Endometrial microvascular endothelial cells (primary cell): Measurements from ENCODE around the gene ANKRD9. TPM values are rescaled to one million over a fixed set of nuclear protein-coding genes. Genes with fewer than 3 reads are reported as not detected.

Source experiments
- in situ Hi-C: cut with HindIII; loops from 2 replicates; pipeline ENCODE4 v1.10.0; 2017; ENCODE audit warnings: low sequenced_read_pairs, low pct_unique_long_range_greater_than_20kb; ENCODE audit errors: inconsistent ontology term
- total RNA-seq: library from RNA; depleted of rRNA; stranded (reverse); fragments of >200 nt; gene quantifications from one replicate; pipeline ENCODE4 v1.2.3, GENCODE V29; 2015; ENCODE audit errors: inconsistent ontology term

The ANKRD9 gene
- total RNA-seq, 1 donor from 2014 or later, result 16.4 TPM

- in situ Hi-C loops, result loop anchor here (10.0 kb wide), 1 partner anchor 59 kb away; no protein-coding TSS in a partner anchor
Observed at GRCh38 chr14:102503641-102504327, 5.8 kb downstream of the ANKRD9 start.

- in situ Hi-C loops, result loop anchor here (10.0 kb wide), 1 partner anchor 58 kb away; no protein-coding TSS in a partner anchor
Observed at GRCh38 chr14:102502571-102502970, 7.0 kb downstream of the ANKRD9 start.

GRCh38 chr14:102501751-102502315 lies 7.7 kb downstream of the ANKRD9 start:
- in situ Hi-C loops, result loop anchor here (10.0 kb wide), 1 partner anchor 57 kb away; no protein-coding TSS in a partner anchor

GRCh38 chr14:102500713-102501112 lies 8.9 kb downstream of the ANKRD9 start:
- in situ Hi-C loops, result loop anchor here (10.0 kb wide), 1 partner anchor 56 kb away; no protein-coding TSS in a partner anchor

- in situ Hi-C loops, result loop anchor here (10.0 kb wide), 1 partner anchor 55 kb away; no protein-coding TSS in a partner anchor
Observed at GRCh38 chr14:102500158-102500662, 9.4 kb downstream of the ANKRD9 start.

- in situ Hi-C loops, result loop anchor here (10.0 kb wide), 1 partner anchor 55 kb away; no protein-coding TSS in a partner anchor
Observed at GRCh38 chr14:102499401-102500157, 10.0 kb downstream of the ANKRD9 start.

GRCh38 chr14:102498678-102499265 lies 10.8 kb downstream of the ANKRD9 start:
- in situ Hi-C loops, result no loop called here

GRCh38 chr14:102497998-102498677 lies 11.4 kb downstream of the ANKRD9 start:
- in situ Hi-C loops, result no loop called here

GRCh38 chr14:102496958-102497744 lies 12.4 kb downstream of the ANKRD9 start:
- in situ Hi-C loops, result no loop called here

GRCh38 chr14:102496331-102496691 lies 13.3 kb downstream of the ANKRD9 start:
- in situ Hi-C loops, result no loop called here

- in situ Hi-C loops, result no loop called here
Observed at GRCh38 chr14:102495491-102496330, 13.9 kb downstream of the ANKRD9 start.

- in situ Hi-C loops, result no loop called here
Observed at GRCh38 chr14:102493585-102493984, 16.0 kb downstream of the ANKRD9 start.

GRCh38 chr14:102493096-102493495 lies 16.5 kb downstream of the ANKRD9 start:
- in situ Hi-C loops, result no loop called here

GRCh38 chr14:102492531-102492910 lies 17.1 kb downstream of the ANKRD9 start:
- in situ Hi-C loops, result no loop called here

- in situ Hi-C loops, result no loop called here
Observed at GRCh38 chr14:102491786-102492530, 17.6 kb downstream of the ANKRD9 start.

GRCh38 chr14:102491366-102491765 lies 18.2 kb downstream of the ANKRD9 start:
- in situ Hi-C loops, result no loop called here
